MM.1S (cell line): ENCODE data around the gene STAU1.

Source experiments
- CTCF ChIP-seq: fragments of 300-600 bp; sonication (generic); IDR thresholded peaks from 2 replicates; pipeline ENCODE4 v1.5.1; 2016; ENCODE audit warnings: antibody characterized with exemption, low read length, mixed read lengths
- EZH2 ChIP-seq: fragments of 300-600 bp; sonication (generic); optimal IDR thresholded peaks from 2 replicates; pipeline ENCODE3; 2017; ENCODE audit warnings: low read depth, mild to moderate bottlenecking, antibody characterized with exemption, low read length, mixed read lengths
- EZH2phosphoT487 ChIP-seq: fragments of 300-600 bp; sonication (generic); IDR thresholded peaks from 2 replicates; pipeline ENCODE4 v1.6.1; 2018; ENCODE audit warnings: antibody characterized with exemption, low read length

- TF ChIP-seq CTCF: no peak
- TF ChIP-seq EZH2: no peak
- TF ChIP-seq EZH2phosphoT487: no peak
Observed at GRCh38 chr20:49165611-49166010, 22.5 kb downstream of the STAU1 start.
